Lung (tissue), 12 donors: ENCODE results near the gene APBA2. TPM values are rescaled to one million over a fixed set of nuclear protein-coding genes. Genes with fewer than 3 reads are reported as not detected.
A peak's percentile ranks its signal among the peaks of the same experiment; 100 is the strongest.

Experiments used
- ATAC-seq: fragments of 200-7000 bp; cut with Tn5 transposase; one replicate; pipeline ENCODE4 v1.9.1; 2020; ENCODE audit warnings: moderate number of reproducible peaks; ENCODE audit not compliant: insufficient read depth, low FRiP score
- DNase-seq, 3 donors: peaks; one replicate each; pipeline ENCODE4 v3.0.0-alpha.2; 2013 to 2017
- H3K27ac ChIP-seq, 2 donors: one replicate each; pipeline ENCODE4 v1.5.1; 2013; ENCODE audit warnings: mild to moderate bottlenecking in 2 of 2, moderate library complexity in 2 of 2, control low read depth in 1 of 2, inconsistent platforms in 1 of 2, low read depth in 1 of 2, low read length in 1 of 2
- H3K27me3 ChIP-seq, 3 donors: one replicate each; pipeline ENCODE4 v1.5.1; 2013; ENCODE audit warnings: low read length in 2 of 3; ENCODE audit not compliant: control insufficient read depth in 3 of 3, insufficient read depth in 3 of 3
- H3K36me3 ChIP-seq, 4 donors: one replicate each; pipeline ENCODE4 v1.5.1; 2013; ENCODE audit warnings: low read length in 4 of 4, mild to moderate bottlenecking in 1 of 4, moderate library complexity in 1 of 4; ENCODE audit not compliant: control insufficient read depth in 4 of 4, insufficient read depth in 4 of 4
- H3K4me1 ChIP-seq, 5 donors: one replicate each; pipeline ENCODE4 v1.5.1; 2013; ENCODE audit warnings: low read length in 5 of 5, mild to moderate bottlenecking in 2 of 5, moderate library complexity in 1 of 5; ENCODE audit not compliant: control insufficient read depth in 5 of 5, insufficient read depth in 5 of 5
- H3K4me3 ChIP-seq: one replicate; pipeline ENCODE4 v1.5.1; 2013; ENCODE audit warnings: mild to moderate bottlenecking, control low read depth, moderate library complexity
- H3K9ac ChIP-seq, 2 donors: one replicate each; pipeline ENCODE4 v1.5.1; 2013; ENCODE audit warnings: low read length in 2 of 2, control low read depth in 1 of 2; ENCODE audit not compliant: insufficient read depth in 1 of 2
- H3K9me3 ChIP-seq, 4 donors: one replicate each; pipeline ENCODE4 v1.5.1; 2013; ENCODE audit warnings: low read length in 3 of 4, mild to moderate bottlenecking in 1 of 4, moderate library complexity in 1 of 4; ENCODE audit not compliant: control insufficient read depth in 4 of 4, insufficient read depth in 3 of 4
- CTCF ChIP-seq: IDR thresholded peaks from 2 replicates; pipeline ENCODE4 v1.5.1; 2012; ENCODE audit warnings: mild to moderate bottlenecking; ENCODE audit errors: control extremely low read depth, extremely low read depth
- WGBS, 2 donors: extraction: QIAGEN DNeasy Blood & Tissue Kit; methylation state at CpG; one replicate each; pipeline ENCODE4 v1.1.7; 2013; 5-methylcytosine and 5-hydroxymethylcytosine counted together
- polyA plus RNA-seq, 2 donors: library from polyadenylated mRNA; stranded (reverse); fragments of 200-250 nt; gene quantifications; one replicate each; pipeline ENCODE4 v1.2.1, GENCODE V29; 2013
- total RNA-seq, 2 donors: library from RNA; depleted of rRNA in 1 of 2; stranded (reverse); fragments of >200 nt in 1 of 2; gene quantifications; one replicate each; pipeline ENCODE4 v1.2.1, GENCODE V29; 2014 to 2021
- donor health status: control.
- donor health status: control.
- donor health status: Bipolar disorder and iron deficiency.
- donor health status: healthy.
- donor health status: DM: yes; HTN: yes; CAD: no.

The APBA2 gene
- total and polyA plus RNA-seq, 4 donors = 1.6 to 18.3 (median 4.5) TPM

- 81 to 87% methylated on average over 3 of the region's 3 CpGs for WGBS, 2 donors
- TF ChIP-seq CTCF = no peak
- no peak for DNase-seq
- no peaks in the 10 kb centered on the region for H3K4me1 ChIP-seq
- peaks cover 0 to 14% (median 0%) of the 10 kb centered on the region in 4 donors for H3K9me3 ChIP-seq
- H3K4me3 ChIP-seq = no peak overlapping the region
- H3K27ac ChIP-seq = no peak overlapping the region
- no peak overlapping the region for H3K9ac ChIP-seq
- no peaks in the 10 kb centered on the region for H3K27me3 ChIP-seq
- no peak for ATAC-seq
- no peaks in the 10 kb centered on the region for H3K36me3 ChIP-seq
These were observed 148.4 kb downstream of the APBA2 start for GRCh38 chr15:29034151-29034550.

- 87% methylated on average over 4 of the region's 4 CpGs for WGBS, 2 donors
These were observed 149.0 kb downstream of the APBA2 start for GRCh38 chr15:29034593-29035335.

DNA sequence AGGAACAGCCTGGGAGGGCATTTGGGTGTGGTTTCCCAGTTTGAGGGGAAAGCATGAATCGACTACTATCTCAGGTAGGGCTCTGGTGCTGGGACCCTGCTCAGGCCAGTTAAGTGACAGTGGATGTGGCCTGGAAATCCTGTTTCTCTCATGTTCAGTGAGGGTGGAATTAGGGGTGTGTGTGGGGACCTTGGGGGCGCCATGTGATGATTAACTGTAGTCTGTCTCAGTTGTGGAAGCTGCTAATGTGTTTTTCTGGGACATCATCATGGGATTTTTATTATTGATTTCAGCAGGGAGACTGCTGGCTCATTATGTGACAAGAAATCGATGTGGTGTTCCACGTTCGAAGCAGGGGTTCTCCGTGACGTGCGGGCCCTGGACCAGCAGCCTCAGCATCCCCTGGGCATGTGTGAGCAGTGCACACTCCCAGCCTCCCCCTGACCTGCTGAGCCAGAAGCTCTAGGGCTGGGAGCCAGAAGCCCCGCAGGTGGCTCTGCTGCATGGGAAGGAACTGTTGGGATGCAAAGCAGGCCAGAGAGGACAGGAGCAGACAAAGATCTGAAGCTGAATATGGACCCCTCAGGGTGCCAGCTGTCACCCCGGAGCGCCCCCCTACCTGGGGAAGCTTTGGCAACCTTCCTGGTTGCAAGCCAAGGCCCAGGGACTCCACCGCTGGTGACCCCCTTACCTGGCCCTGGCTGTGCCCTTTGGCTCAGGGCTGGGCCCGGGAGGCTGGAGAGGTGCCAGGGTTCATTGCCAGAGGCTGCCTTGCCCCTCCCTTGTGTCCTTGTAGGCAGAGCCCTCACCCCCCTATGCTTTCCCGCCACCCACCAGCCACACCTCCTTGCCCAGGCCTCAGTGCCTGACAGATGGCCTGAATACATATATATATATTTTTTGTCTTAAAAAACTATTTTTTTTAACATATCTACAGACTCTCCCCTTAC, 149.8 kb downstream of the APBA2 start:
- DNase-seq = no peak
- WGBS, 2 donors = 88 to 89% methylated on average over 14 of the region's 14 CpGs

More at GRCh38 chr15:29034593-29035335, 149.0 kb downstream of the APBA2 start:
- no peak overlapping the region for H3K27ac ChIP-seq
- ATAC-seq (no peak), DNase-seq (peak in 1 of 3 donors; percentile 3)
- peaks cover 0 to 13% (median 0%) of the 10 kb centered on the region in 4 donors for H3K9me3 ChIP-seq
- TF ChIP-seq CTCF = no peak
- H3K4me3 ChIP-seq = no peak overlapping the region
- H3K36me3 ChIP-seq = no peaks in the 10 kb centered on the region
- no peak overlapping the region for H3K9ac ChIP-seq
- H3K27me3 ChIP-seq = no peaks in the 10 kb centered on the region
- H3K4me1 ChIP-seq = no peaks in the 10 kb centered on the region

More for the DNA sequence above, 149.8 kb downstream of the APBA2 start:
- no peak for TF ChIP-seq CTCF
- Histone ChIP-seq H3K27ac (no peak overlapping the region), H3K9ac (no peak overlapping the region), H3K4me1 (no peaks in the 10 kb centered on the region), H3K27me3 (no peaks in the 10 kb centered on the region), H3K4me3 (no peak overlapping the region), H3K36me3 (no peaks in the 10 kb centered on the region), H3K9me3 (peaks cover 0 to 12% (median 0%) of the 10 kb centered on the region in 4 donors)
- no peak for ATAC-seq
